Fibroblast of skin of back (primary cell): Measurements from ENCODE around the gene NID1.
A peak's percentile ranks its signal among the peaks of the same experiment; 100 is the strongest.
"Not testable (repeated sequence)": the region's sequence is repeated elsewhere in the genome, so short reads cannot be mapped to it uniquely, and the experiment has no call there.

Experiments
- DNase-seq: peaks from one replicate; pipeline ENCODE4 v3.0.0-alpha.2; 2013

The NID1 gene

GRCh38 chr1:235996048-235996785 lies 68.7 kb downstream of the NID1 start:
- no peak for DNase-seq

- DNase-seq, result no peak
Observed at GRCh38 chr1:235995511-235995910, 69.4 kb downstream of the NID1 start.

- DNase-seq, result no peak
Observed at GRCh38 chr1:235993652-235994051, 71.2 kb downstream of the NID1 start.

- no peak for DNase-seq
Observed at GRCh38 chr1:235992868-235993267, 72.0 kb downstream of the NID1 start.

- no peak for DNase-seq
Observed at GRCh38 chr1:235992346-235992745, 72.5 kb downstream of the NID1 start.

GRCh38 chr1:235990330-235990795 lies 74.5 kb downstream of the NID1 start:
- DNase-seq, result no peak

GRCh38 chr1:235989105-235989504 lies 75.8 kb downstream of the NID1 start:
- no peak for DNase-seq

GRCh38 chr1:235986869-235987268 lies 78.0 kb downstream of the NID1 start:
- DNase-seq, result no peak

GRCh38 chr1:235984041-235984825 lies 80.7 kb downstream of the NID1 start:
- peak; percentile 93 for DNase-seq

GRCh38 chr1:235980976-235981375 lies 83.9 kb downstream of the NID1 start:
- DNase-seq, result no peak

- no peak for DNase-seq
Observed at GRCh38 chr1:235979716-235980333, 85.1 kb downstream of the NID1 start.

- no peak for DNase-seq
Observed at GRCh38 chr1:235979176-235979575, 85.7 kb downstream of the NID1 start.

- no peak for DNase-seq
Observed at GRCh38 chr1:235976490-235976889, 88.4 kb downstream of the NID1 start.

GRCh38 chr1:235974616-235975015 lies 90.3 kb downstream of the NID1 start:
- no peak for DNase-seq

- DNase-seq, result not testable (repeated sequence)
Observed at GRCh38 chr1:235972691-235973090, 92.2 kb downstream of the NID1 start.

GRCh38 chr1:235972311-235972689 lies 92.6 kb downstream of the NID1 start:
- peak; percentile 91 for DNase-seq

GRCh38 chr1:235971571-235972310 lies 93.1 kb downstream of the NID1 start:
- peak; percentile 95 for DNase-seq

- DNase-seq, result no peak
Observed at GRCh38 chr1:235971020-235971419, 93.9 kb downstream of the NID1 start.

- no peak for DNase-seq
Observed at GRCh38 chr1:235968831-235969230, 96.1 kb downstream of the NID1 start.

- not testable (repeated sequence) for DNase-seq
Observed at GRCh38 chr1:235966134-235966533, 98.8 kb downstream of the NID1 start.

- no peak for DNase-seq
Observed at GRCh38 chr1:235960809-235961208, 104.1 kb downstream of the NID1 start.

- DNase-seq, result no peak
Observed at GRCh38 chr1:235958021-235958420, 106.9 kb downstream of the NID1 start.

GRCh38 chr1:235955777-235956176 lies 109.1 kb downstream of the NID1 start:
- no peak for DNase-seq
